ELR (cell line): ENCODE measurements around the gene MYO7A.

Source experiments
- DNase-seq: peaks from one replicate; pipeline ENCODE4 v3.0.0-alpha.2; 2015; ENCODE audit warnings: low read depth

MYO7A gene

DNA sequence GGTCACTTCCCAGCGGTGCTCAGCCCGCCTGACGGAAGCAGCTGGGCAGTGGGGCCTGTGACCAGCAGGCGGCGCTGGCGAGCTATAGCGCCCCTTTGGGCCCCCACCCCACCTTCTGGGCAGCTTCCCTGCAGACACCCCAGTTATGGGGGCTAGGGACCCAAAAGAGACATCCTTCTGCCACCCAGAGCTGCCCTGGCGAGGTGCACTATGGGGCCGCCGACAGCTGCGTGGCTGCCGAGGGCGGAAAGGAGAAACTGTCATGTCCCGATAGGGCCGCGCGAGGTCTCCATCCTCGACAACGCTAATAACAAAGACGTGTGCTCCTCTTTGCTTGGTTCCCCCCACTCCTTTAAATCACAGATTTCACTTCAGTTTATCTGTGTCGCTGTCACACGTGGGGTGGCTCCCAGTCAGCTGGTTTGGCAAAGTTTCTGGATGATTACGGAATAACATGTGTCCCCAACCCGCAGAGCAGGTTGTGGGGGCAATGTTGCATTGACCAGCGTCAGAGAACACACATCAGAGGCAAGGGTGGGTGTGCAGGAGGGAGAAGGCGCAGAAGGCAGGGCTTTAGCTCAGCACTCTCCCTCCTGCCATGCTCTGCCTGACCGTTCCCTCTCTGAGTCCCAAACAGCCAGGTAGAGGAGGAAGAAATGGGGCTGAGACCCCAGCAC is 673 bp upstream of the MYO7A start:
- DNase-seq, result peak; percentile 59

DNA sequence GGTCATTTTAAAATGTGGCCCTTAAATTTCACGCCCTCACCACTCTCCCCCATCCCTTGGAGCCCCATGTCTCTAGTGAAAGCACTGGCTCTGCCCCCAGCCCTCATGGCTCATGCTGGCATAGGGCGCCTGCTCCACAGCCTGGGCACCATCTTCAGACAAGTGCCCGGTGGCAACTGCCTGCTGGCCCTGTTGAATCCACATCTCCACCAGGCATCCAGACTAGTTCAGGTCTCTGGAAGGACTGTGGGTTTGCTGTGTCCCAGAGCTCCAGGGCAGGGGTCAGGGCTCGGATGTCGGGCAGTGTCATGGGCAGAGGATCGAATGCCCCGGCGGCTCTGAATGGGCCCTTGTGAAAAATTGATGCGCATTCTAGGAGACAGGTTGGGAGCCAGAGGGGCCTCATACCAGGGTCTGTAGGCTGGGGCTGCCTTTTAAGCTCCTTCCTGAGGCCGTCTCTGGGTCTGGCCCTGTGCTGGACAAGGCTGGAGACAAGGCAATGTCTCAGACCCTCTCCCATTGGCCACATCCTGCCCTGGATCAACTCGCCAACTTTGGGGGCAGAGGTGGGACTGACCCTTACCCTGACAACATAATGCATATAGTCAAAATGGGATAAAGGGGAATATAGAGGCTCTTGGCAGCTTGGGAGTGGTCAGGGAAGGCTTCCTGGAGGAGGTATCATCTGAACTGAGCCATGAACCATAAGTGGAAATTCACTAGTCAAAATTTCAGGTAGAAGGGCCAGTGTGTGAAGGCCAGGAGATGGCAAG is 1.2 kb downstream of the MYO7A start:
- no peak for DNase-seq

DNA sequence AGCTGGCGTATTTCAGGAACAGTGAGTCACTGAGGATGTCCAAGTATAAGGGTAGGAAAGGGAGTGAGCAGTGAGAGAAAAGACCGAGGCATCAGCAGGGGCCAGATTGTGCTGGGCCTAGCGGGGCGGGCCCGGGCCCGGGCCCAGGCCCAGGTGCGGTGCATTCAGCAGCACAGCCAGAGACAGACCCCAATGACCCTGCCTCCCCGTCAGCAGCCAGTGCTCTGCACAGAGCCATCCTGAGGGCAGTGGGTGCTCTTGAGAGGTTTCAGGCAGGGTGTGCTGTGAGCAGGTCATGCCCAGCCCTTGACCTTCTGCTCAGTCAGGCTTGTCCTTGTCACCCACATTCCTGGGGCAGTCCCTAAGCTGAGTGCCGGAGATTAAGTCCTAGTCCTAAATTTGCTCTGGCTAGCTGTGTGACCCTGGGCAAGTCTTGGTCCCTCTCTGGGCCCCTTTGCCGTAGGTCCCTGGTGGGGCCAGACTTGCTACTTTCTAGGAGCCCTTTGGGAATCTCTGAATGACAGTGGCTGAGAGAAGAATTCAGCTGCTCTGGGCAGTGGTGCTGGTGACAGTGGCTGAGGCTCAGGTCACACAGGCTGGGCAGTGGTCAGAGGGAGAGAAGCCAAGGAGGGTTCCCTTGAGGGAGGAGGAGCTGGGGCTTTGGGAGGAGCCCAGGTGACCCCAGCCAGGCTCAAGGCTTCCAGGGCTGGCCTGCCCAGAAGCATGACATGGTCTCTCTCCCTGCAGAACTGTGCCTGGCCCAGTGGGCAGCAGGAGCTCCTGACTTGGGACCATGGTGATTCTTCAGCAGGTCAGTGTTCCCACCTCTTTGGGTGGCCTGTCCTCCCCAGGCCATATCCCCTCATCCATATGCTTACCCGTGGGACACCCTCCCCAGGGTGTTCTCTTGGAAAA is 2.1 kb downstream of the MYO7A start:
- no peak for DNase-seq

DNA sequence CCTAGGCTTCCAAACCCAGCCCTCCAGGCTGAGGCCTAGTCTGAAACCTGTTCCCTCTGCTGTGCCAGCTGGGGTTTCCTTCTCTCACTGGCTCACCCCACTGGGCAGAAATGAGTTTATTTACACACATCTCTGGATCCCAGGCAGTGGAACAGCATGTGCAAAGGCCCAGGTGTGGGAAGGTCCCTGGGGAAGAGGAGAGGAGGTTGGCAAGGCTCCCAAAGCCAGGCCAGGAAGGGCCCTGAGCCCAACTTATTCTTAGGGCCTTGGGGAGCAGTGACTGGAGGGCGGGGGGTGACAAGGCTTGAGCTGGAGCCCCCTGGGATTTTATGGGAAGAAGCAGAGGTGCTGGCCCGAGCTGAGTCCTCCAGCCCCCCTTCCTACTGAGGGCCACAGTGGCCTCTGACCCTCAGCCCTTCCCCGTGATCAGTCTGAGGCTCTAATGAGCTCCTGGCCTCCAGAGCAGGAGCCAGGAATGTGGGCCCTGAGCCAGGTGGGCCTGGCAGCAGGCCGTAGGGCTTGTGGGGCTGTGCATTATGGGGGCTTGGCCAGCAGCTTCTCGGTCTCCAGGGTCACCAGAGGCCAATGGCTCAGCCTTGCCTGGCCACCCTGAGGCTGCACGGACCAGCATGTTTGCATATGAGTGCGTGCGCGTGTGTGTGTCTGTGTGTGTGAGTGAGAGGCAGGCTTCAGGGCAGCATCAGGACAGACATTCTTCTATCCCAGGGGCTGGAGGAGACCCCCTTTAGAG is 2.9 kb downstream of the MYO7A start:
- peak; percentile 32 for DNase-seq

DNA sequence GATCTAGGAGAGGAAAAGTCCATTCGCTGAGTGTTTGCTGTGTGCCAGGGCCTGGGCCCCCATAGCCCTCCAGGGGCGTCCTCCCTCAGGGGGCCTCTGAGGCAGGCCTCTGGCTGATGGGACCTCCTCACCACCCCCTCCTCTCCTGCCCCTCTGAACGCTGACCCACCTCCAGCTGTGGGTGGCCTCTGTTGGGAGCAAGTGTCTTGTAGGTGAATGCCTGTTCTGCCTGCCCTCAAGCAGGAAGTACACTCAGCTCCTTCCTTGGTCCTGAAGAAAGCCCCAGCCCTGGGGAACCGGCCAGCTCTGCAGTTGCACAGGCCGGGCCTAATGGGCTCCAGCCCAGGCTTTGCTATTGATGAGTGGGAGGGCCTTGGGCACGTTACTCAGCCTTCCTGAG is 3.5 kb downstream of the MYO7A start:
- no peak for DNase-seq

DNA sequence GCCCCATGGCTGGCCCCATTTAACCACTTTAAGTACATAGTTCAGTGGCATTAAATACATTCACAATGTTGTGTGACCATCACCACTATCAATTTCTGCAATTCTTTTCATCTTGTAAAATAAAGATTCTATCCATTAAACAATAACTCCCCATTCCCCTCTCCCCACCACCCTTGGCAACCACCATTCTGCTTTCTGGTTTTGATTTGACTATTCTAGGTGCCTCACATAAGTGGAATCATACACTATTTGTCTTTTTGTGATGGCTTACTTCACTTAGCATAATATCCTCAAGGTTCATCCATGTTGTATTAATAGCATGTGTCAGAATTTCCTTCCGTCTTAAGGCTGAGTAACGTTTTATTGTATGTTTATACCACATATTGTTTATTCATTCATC is 7.0 kb downstream of the MYO7A start:
- DNase-seq, result peak; percentile 30

DNA sequence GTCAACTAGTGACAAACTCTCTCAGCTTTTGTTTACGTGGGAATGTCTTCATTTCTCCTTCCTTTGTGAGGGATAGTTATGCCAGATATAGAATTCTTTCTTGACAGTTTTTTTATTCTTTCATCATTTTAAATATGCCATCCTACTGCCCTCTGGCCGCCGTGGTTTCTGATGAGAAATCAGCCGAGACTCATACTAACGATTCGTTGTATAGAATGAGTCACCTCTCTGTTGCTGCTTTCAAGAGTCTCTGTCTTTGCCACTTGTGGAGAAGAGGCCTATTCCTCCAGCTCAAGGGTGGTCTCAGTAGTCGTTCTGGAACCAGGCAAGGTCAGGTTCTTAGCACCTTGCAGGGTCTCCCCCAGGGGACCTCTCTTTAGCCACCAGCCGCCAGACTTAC is 8.0 kb downstream of the MYO7A start:
- DNase-seq, result peak; percentile 82

DNA sequence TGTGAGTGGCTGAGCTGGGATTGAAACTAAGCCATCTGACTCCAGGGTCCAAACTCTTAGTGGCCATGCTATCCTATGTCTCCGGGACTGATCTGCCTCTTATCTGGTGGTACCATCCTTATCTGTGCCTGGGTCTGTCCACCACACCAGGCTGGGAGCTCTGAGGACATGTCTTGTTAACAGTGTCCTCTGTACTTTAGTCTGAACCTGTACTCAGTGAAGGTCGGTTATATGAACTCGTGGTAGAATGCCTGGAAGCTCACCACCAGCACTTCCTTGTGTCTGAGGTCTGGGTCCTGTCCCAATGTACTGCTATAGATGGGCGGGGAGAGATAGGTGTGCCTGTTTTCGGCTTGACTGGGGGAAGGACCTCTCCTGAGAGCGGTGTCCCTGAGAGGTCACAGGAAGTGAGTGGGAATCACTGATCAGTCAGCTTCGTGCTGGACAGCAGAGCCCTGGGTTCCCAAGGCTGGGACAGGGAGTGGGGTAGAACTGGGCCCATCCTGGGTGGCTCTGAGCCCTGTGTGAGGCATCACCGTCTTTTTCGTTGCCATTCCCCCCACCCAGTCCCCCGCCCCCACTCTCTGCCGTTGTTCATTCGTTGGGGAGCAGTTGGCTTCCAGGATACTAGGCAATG is 8.9 kb downstream of the MYO7A start:
- DNase-seq, result no peak

DNA sequence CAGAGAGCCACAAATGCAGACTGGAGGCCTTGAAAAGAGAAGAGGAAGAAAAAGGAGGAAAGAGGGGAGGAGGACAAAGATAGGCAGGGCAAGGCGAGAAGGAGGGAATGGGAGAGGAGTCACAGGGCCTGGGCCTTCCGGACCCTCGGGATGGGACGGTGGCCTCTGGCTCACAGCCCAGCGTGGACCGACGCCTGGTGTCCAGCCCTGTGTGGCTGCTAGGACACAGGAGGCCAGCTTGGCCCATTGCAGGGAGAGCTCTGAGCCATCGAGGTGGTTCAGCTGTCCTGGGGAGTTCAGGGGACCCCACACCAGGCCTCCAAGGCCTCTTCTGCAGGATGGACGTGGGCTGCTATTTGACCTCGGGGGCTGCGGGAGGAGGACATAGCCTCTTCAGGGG is 9.4 kb downstream of the MYO7A start:
- no peak for DNase-seq

DNA sequence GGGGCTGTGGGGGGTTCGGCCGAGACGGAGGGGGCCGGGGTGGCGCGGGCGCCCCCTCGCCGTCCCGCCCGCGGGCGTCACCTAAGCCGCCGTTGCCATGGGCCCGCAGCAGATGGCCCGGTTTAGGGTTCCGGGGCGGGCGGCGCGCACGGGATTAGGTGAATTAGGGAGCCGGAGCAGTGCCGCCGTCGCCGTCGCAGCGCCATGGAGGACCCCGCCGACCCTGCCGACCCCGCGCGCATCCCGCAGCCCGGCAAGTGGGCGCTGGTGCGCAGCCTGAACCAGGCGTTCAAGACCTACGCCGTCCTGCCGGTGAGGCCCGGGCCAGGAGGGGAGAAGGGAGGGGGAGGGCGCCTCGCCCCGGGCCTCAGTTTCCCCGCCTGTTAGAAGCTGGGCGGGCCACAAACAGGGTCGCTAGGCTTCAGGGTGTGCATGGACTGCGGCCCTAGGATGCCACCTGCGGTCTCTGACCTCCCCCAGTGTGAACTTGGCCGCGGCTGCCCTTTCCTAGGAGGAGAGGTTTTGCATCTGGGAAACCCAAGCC is 10.1 kb downstream of the MYO7A start:
- no peak for DNase-seq

DNA sequence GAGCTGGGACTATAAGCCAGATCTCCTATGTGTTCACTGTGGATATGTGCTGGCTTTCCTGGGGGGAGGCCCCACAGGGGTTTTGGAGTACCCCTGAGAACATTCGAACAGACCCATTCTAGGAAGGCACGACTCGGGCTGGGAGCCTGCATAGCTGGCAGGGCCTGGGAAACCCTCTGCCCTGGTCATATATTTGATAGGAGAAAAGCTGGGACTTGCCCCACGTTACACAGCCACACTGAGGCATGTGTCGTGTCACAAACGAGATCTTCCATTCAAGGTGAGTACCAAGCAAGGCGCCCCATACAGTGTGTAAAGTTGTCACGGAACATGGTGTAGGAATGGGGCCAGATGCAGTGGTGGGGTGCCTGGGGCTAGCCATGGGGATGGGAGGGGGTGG is 11.2 kb downstream of the MYO7A start:
- no peak for DNase-seq

DNA sequence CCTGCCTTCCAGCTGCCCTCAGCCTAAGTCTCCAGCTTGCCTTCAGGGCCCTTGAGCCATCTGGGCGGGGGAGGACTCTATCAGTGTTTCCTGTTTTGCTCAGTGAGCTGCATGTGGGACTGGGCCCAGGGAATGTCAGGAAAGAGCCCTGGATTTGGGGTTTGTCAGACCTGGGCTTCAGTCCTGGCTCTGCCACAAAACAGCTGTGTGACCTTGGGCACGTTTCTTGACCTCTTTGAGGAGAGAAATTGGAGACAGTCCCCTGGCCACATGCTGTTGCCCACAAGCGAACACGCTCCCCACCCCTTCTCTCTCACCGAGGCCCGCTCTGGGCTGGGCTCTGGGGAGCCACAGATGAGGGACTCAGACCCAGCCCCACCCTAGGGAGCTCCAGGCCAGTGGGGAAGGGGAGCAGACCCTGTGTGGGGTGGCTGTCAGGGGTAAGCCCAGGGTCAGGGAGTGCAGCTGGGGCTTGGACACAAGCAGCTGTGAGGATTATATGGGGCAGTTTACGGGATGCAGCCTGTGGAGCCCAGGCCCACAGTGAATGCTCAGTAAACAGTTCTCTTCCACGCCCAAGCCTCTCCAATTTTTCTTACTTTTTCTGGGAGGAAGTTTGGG is 12.3 kb downstream of the MYO7A start:
- DNase-seq, result peak; percentile 19

DNA sequence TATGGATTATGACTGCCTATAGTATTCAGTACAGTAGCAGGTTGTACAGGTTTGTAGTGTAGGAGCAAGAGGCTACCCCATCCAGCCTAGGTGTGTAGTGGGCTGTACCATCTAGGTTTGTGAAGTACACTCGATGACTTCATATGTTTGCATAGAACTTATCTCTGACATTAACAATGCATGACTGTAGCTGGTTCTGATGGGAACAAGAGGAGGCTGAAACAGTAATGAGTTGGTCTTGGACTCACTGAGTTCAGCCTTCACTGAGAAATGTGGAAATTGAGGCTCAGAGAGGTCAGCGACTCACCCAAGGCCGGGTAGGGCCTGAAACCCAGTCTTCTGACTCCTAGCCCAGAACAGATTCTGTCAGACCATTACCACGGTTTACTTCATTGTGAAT is 13.0 kb downstream of the MYO7A start:
- peak; percentile 53 for DNase-seq

DNA sequence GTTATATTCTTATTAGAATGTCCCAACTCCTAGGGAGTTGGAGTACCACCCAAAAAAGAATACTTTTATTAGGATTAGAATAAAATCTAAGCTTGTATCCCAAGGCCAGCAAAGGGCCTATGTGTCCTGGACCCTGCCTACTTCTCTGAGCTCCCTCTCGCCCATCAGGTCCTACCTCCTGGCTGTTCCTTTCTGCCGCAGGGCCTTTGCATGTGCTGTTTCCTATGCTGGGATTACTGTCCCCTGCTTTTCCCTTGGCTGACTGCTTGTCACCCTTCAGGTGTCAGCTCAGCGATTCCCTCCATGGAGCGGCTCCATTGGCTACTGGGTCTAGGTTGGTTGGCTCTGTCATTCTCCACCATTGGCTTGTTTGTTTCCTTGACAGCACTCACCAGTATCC is 13.4 kb downstream of the MYO7A start:
- DNase-seq, result no peak

DNA sequence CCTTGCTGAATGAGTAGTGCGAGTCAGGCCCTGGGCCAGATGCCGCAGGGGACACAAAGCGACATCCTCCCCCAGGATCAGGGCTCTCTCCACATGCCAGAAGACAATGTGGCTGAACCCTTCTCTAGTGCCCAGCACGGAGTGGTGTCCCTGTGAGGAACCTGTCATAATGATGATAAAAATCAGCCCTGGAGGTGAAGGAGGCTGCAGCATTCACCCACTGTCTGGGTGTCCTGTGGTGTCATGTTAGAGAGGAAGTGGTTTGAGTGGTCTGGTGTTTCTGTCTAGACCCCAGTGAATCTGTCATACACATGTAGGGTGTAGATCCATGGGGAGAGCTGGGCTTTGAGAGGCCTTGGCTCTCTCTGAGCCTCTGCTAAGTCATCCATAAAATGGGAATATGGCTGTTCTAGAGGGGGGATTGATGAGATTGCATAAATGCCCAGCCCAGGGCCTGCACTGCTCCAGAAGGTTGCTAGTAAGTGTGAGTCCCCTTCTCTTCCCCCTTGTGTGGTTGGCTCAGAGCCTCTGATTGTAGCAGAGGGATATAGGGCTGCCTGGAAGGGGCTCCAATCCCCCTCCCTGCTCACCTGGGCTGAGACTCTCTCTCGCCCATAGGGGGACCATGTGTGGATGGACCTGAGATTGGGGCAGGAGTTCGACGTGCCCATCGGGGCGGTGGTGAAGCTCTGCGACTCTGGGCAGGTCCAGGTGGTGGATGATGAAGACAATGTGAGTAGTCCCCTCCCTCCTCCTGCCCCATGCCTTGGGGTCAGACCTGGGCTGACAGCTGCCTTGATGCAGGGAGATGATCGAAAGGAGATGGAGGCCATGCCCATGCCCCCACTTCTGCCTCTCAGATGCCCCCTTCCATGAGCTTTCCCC is 14.3 kb downstream of the MYO7A start:
- no peak for DNase-seq

DNA sequence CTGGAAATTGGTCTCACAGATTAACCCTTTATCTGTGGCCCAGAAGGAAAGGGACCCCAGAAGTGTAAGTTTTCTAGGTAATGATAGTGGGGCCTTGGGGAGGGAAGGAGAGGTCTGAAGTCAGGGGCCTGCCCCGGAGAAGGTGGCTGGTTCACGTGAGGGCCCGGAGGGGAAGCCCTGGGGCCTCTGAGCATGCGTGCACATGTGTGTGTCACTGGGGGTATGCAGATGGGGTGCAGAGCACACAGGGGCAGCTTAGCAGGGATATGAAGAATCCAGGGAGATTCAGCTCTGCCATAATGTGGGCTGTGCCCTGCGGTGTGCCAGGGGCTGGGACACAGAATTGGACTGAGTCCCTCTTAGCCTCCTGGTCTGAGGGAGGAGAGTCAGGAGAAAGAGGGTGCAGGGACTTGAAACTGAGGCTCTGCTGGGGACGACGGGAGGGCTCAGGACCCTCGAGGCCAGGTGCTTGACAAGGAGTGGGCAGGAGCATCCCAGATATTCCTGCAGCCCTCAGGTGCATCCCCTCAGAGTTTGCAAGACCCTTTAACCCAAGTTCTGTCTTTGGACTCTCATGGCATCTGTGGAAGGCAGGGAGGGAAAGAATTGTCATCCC is 15.5 kb downstream of the MYO7A start:
- DNase-seq, result no peak

DNA sequence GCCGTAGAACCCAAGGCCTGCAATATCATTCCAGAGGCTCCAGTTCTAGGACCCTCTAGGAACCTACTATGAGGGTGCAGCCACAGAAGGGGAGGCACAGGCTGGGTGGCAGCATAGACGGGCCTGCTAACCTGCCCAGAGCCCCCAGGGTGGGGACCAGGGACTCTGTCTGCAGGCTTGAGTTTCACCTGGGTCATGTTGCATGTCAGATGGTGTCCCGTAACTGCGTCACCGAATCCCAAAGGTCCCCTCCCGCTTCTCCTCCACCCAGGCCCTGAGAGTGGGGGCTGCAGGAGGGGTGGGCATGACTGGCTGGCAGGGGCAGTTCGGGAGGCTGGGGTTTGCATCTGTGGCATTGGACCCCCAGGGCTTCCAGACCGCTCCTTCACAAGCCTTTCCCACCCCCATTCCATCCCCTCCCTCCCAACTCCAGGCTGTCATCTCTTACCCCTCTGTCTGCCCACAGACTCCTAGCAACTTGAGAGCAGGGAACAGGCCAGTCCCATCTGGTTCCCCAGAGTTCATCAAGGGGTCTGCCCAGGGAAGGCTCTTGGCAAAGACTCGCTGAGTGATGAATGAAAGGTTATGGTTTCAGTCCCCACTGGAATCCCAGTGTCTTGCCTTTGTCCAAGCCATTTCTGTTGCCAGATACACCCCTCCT is 16.3 kb downstream of the MYO7A start:
- DNase-seq, result no peak

DNA sequence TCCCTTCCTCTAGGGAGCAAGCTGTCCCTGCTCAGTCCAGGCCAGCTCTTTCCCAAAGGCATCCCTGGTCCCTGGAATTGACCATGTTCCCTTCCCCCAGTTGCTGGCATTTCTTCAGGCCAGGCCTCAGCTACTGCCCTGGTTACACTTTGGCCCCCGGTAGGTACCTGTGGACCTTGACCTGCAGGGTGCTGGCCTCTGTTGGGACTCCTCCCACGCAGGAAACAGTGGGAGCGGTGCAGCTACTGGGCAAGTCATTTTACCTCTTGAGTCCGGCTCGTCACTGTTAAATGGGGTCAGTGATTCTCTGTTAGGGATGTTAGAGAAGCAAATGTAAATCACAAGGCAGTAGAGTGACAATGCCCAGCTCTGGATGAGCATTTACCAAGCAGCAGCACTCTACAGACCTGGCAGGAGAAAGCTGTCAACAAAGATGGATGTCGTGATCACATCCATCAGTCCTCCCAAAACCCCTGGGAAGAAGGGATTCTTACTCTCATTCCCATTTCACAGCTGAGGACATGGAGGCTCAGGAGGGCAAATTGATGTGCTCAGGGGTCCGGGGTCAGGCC is 16.9 kb downstream of the MYO7A start:
- DNase-seq, result no peak
